Panc1 (cell line): Measurements from ENCODE around the gene BAHCC1. TPM values are rescaled to one million over a fixed set of nuclear protein-coding genes. Genes with fewer than 3 reads are reported as not detected.

Experiments
- ATAC-seq: fragments of 200-7000 bp; cut with Tn5 transposase; 2 replicates; pipeline ENCODE4 v1.9.1; 2020; ENCODE audit warnings: mild to moderate bottlenecking, moderate library complexity
- BruUV-seq: library from RNA; stranded (reverse); fragments of 400-500 nt; replicated peaks from 2 replicates; lab custom pipeline; 2021; lab: Mats Ljungman, UMichigan
- CTCF ChIA-PET: fragments of 300-600 bp; sonication (Branson Sonifier 250); formaldehyde crosslinking; loops from one replicate; lab custom pipeline; 2022; ENCODE audit warnings: antibody characterized with exemption; lab: Charles Lee
- POLR2A ChIA-PET: fragments of 300-600 bp; sonication (Branson Sonifier 250); formaldehyde crosslinking; loops from one replicate; lab custom pipeline; 2022; ENCODE audit warnings: antibody characterized with exemption; lab: Charles Lee
- DNase-seq: peaks from one replicate; pipeline ENCODE4 v3.0.0-alpha.2; 2010; ENCODE audit warnings: low read depth, low spot score
- H3K27ac ChIP-seq: 2 replicates; pipeline ENCODE4 v1.5.1; 2011; ENCODE audit warnings: mild to moderate bottlenecking, low read length, inconsistent platforms
- H3K27me3 ChIP-seq: fragments of 200-500 bp; sonication (Bioruptor generic); 2 replicates; pipeline ENCODE4 v1.6.0; 2014; ENCODE audit warnings: low read length, inconsistent platforms; ENCODE audit not compliant: control insufficient read depth, insufficient read depth
- H3K36me3 ChIP-seq: fragments of 200-500 bp; sonication (Bioruptor generic); 2 replicates; pipeline ENCODE4 v1.5.1; 2014; ENCODE audit warnings: inconsistent platforms, mild to moderate bottlenecking, low read length, moderate library complexity; ENCODE audit not compliant: control insufficient read depth, insufficient read depth
- H3K4me1 ChIP-seq: 2 replicates; pipeline ENCODE4 v1.5.1; 2011; ENCODE audit warnings: inconsistent platforms, mild to moderate bottlenecking, low read length, moderate library complexity; ENCODE audit not compliant: control insufficient read depth, insufficient read depth
- H3K4me3 ChIP-seq, 2 experiments: 2 replicates each; pipeline ENCODE4 v1.5.1; 2011 to 2012; ENCODE audit warnings: low read depth in 2 of 2, low read length in 2 of 2, mild to moderate bottlenecking in 2 of 2, inconsistent platforms in 1 of 2, moderate library complexity in 1 of 2
- H3K9me3 ChIP-seq: fragments of 200-500 bp; sonication (Bioruptor generic); 2 replicates; pipeline ENCODE4 v1.5.1; 2014; ENCODE audit warnings: low read depth, mild to moderate bottlenecking, inconsistent platforms, low read length, moderate library complexity; ENCODE audit not compliant: control insufficient read depth, insufficient read depth
- CTCF ChIP-seq: fragments of 450-650 bp; IDR thresholded peaks from 2 replicates; pipeline ENCODE4 v1.5.1; 2017; ENCODE audit warnings: mild to moderate bottlenecking
- POLR2AphosphoS5 ChIP-seq: IDR thresholded peaks from 2 replicates; pipeline ENCODE4 v1.6.1; 2012; ENCODE audit warnings: mild to moderate bottlenecking, low read depth, low read length, moderate library complexity
- SIN3A ChIP-seq: IDR thresholded peaks from 2 replicates; pipeline ENCODE4 v1.6.1; 2012; ENCODE audit warnings: low read depth, mild to moderate bottlenecking, low read length, moderate library complexity, borderline replicate concordance; ENCODE audit not compliant: insufficient read depth
- TCF7L2 ChIP-seq: IDR thresholded peaks from 2 replicates; pipeline ENCODE4 v1.6.1; 2011; ENCODE audit warnings: mild to moderate bottlenecking, low read depth, low read length, inconsistent platforms
- in situ Hi-C: cut with HindIII; loops from 2 replicates; pipeline ENCODE4 v1.10.0; 2016; ENCODE audit warnings: low sequenced_read_pairs, low pct_unique_long_range_greater_than_20kb
- intact Hi-C: fragments of 100-400 bp; cut with micrococcal nuclease; formaldehyde crosslinking; loops from one replicate; pipeline ENCODE4 v1.10.0; 2022; ENCODE audit not compliant: unreplicated experiment
- total RNA-seq: library from RNA; stranded (reverse); gene quantifications from one replicate; pipeline ENCODE4 v1.2.1, GENCODE V29; 2021; ENCODE audit not compliant: unreplicated experiment
- TF ChIP-seq, protein P1 (sequence below), 2 experiments: IDR thresholded peaks; 2 replicates each; pipeline ENCODE4 v1.6.1; 2011 to 2012; ENCODE audit warnings: low read depth in 2 of 2, control low read depth in 1 of 2, low read length in 1 of 2, mild to moderate bottlenecking in 1 of 2, moderate library complexity in 1 of 2; ENCODE audit not compliant: insufficient read depth in 1 of 2

Gene BAHCC1
- total RNA-seq, 1 experiment from 2014 or later, result 77.4 TPM

GRCh38 chr17:81481815-81482505 lies 86.7 kb downstream of the BAHCC1 start:
- no peaks in the 10 kb centered on the region for H3K9me3 ChIP-seq
- POLR2A ChIA-PET, result no interaction called here
- DNase-seq (no peak), ATAC-seq (no peak)
- in situ Hi-C loops, result no loop called here
- intact Hi-C loops, result loop anchor here (10.0 kb wide), 1 partner anchor 227 kb away; no protein-coding TSS in a partner anchor
- TF ChIP-seq TCF7L2 (no peak), SIN3A (no peak), POLR2AphosphoS5 (no peak), CTCF (no peak)
- TF ChIP-seq, protein P1, sequence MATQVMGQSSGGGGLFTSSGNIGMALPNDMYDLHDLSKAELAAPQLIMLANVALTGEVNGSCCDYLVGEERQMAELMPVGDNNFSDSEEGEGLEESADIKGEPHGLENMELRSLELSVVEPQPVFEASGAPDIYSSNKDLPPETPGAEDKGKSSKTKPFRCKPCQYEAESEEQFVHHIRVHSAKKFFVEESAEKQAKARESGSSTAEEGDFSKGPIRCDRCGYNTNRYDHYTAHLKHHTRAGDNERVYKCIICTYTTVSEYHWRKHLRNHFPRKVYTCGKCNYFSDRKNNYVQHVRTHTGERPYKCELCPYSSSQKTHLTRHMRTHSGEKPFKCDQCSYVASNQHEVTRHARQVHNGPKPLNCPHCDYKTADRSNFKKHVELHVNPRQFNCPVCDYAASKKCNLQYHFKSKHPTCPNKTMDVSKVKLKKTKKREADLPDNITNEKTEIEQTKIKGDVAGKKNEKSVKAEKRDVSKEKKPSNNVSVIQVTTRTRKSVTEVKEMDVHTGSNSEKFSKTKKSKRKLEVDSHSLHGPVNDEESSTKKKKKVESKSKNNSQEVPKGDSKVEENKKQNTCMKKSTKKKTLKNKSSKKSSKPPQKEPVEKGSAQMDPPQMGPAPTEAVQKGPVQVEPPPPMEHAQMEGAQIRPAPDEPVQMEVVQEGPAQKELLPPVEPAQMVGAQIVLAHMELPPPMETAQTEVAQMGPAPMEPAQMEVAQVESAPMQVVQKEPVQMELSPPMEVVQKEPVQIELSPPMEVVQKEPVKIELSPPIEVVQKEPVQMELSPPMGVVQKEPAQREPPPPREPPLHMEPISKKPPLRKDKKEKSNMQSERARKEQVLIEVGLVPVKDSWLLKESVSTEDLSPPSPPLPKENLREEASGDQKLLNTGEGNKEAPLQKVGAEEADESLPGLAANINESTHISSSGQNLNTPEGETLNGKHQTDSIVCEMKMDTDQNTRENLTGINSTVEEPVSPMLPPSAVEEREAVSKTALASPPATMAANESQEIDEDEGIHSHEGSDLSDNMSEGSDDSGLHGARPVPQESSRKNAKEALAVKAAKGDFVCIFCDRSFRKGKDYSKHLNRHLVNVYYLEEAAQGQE (IDR thresholded peaks at IDR 0.05; ENCODE audit: insufficient read depth in 1 of 2, low read depth in 2 of 2, low read length in 1 of 2), result no peak
- H3K4me3 ChIP-seq, result no peak overlapping the region
- no peak overlapping the region for H3K27ac ChIP-seq
- H3K27me3 ChIP-seq, result no peaks in the 10 kb centered on the region
- H3K4me1 ChIP-seq, result peaks cover 35% of the 10 kb centered on the region
- no TSS peak for BruUV-seq
- CTCF ChIA-PET, result interaction anchor here (0.6 kb wide), 1 partner anchor 45 kb away, joined by 8 read pairs; no protein-coding TSS in a partner anchor
- H3K36me3 ChIP-seq, result no peaks in the 10 kb centered on the region

- POLR2A ChIA-PET, result no interaction called here
- TF ChIP-seq SIN3A (no peak), POLR2AphosphoS5 (no peak), CTCF (no peak), TCF7L2 (no peak)
- TF ChIP-seq, protein P1 (IDR thresholded peaks at IDR 0.05; ENCODE audit: insufficient read depth in 1 of 2, low read depth in 2 of 2, low read length in 1 of 2), result no peak
- in situ Hi-C loops (no loop called here), intact Hi-C loops (loop anchor here (10.0 kb wide), 1 partner anchor 228 kb away; no protein-coding TSS in a partner anchor)
- CTCF ChIA-PET, result interaction anchor here (0.6 kb wide), 3 partner anchors 46 to 88 kb away, joined by 3 to 8 read pairs (median 3); partner anchors contain the start of gene BAHCC1
- ATAC-seq (no peak), DNase-seq (no peak)
- Histone ChIP-seq H3K4me1 (peaks cover 40% of the 10 kb centered on the region), H3K4me3 (no peak overlapping the region), H3K36me3 (no peaks in the 10 kb centered on the region), H3K27ac (peak overlapping the region; percentile 20; the same call in 1 of the 2 replicates), H3K27me3 (no peaks in the 10 kb centered on the region), H3K9me3 (no peaks in the 10 kb centered on the region)
- BruUV-seq, result no TSS peak
Measured at GRCh38 chr17:81482673-81483072, 87.4 kb downstream of the BAHCC1 start.
